Testis (tissue), 2 donors: ENCODE results near the gene CDC42SE2.

Source experiments
- POLR2A ChIP-seq: fragments of 450-650 bp; IDR thresholded peaks from one replicate; pipeline ENCODE4 v1.6.1; 2017; ENCODE audit warnings: antibody characterized with exemption, mild to moderate bottlenecking, moderate library complexity
- TF ChIP-seq, protein P1 (sequence below), 3 experiments: fragments of 450-650 bp in 2 of 3; fragments of 200-600 bp in 1 of 3; sonication (generic) in 1 of 3; IDR thresholded peaks; one replicate each; pipeline ENCODE4 v1.5.1; 2016 to 2019; ENCODE audit warnings: antibody characterized with exemption in 3 of 3, mild to moderate bottlenecking in 2 of 3, moderate library complexity in 1 of 3

DNA sequence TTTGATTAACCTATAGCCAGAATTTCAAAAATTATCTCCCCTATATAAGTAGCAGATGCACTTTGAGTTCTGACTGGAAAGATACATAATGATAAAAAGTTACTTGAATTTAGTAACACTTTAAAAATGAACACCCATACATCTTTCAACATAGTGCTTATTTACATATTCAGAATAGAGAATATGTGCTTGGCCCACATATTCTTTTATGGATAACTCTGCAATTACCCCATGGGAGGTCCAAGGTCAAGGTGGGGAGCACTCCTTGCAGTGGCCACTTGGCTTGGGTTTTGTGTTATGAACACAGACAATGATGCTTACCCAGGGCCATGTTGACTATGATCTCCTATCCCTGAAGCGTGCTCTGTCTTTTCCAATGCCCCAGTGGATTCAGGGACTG lies 169.3 kb downstream of the CDC42SE2 start:
- TF ChIP-seq, protein P1, sequence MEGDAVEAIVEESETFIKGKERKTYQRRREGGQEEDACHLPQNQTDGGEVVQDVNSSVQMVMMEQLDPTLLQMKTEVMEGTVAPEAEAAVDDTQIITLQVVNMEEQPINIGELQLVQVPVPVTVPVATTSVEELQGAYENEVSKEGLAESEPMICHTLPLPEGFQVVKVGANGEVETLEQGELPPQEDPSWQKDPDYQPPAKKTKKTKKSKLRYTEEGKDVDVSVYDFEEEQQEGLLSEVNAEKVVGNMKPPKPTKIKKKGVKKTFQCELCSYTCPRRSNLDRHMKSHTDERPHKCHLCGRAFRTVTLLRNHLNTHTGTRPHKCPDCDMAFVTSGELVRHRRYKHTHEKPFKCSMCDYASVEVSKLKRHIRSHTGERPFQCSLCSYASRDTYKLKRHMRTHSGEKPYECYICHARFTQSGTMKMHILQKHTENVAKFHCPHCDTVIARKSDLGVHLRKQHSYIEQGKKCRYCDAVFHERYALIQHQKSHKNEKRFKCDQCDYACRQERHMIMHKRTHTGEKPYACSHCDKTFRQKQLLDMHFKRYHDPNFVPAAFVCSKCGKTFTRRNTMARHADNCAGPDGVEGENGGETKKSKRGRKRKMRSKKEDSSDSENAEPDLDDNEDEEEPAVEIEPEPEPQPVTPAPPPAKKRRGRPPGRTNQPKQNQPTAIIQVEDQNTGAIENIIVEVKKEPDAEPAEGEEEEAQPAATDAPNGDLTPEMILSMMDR (IDR thresholded peaks at IDR 0.05), result no peak
- no peak for TF ChIP-seq POLR2A
